Thoracic aorta (tissue), 2 donors: Measurements from ENCODE around the gene IGLL1. TPM values are rescaled to one million over a fixed set of nuclear protein-coding genes. Genes with fewer than 3 reads are reported as not detected.

ENCODE experiments used
- ATAC-seq: fragments of 150-250 bp; one replicate; pipeline ENCODE4 v1.8.0; 2017; ENCODE audit warnings: low read depth; ENCODE audit not compliant: insufficient number of reproducible peaks, low FRiP score
- DNase-seq: peaks from one replicate; pipeline ENCODE4 v3.0.0-alpha.2; 2020; ENCODE audit warnings: low spot score
- H3K27ac ChIP-seq, 2 donors: fragments of 200-600 bp; sonication (generic); 1 replicate in 1 of 2; 2 replicates in 1 of 2; pipeline ENCODE4 v1.5.1; 2016; ENCODE audit warnings: mild to moderate bottlenecking in 2 of 2, moderate library complexity in 2 of 2
- H3K27me3 ChIP-seq: fragments of 200-600 bp; sonication (generic); replicated peaks from 2 replicates; pipeline ENCODE4 v1.6.0; 2016; ENCODE audit warnings: mild to moderate bottlenecking; ENCODE audit not compliant: insufficient read depth
- H3K36me3 ChIP-seq: fragments of 200-600 bp; sonication (generic); one replicate; pipeline ENCODE4 v1.5.1; 2016
- H3K4me1 ChIP-seq, 2 donors: fragments of 200-600 bp; sonication (generic); 1 replicate in 1 of 2; 2 replicates in 1 of 2; pipeline versions ENCODE4 v1.5.1 to v1.6.0; 2016; ENCODE audit warnings: low read depth in 2 of 2, mild to moderate bottlenecking in 1 of 2; ENCODE audit not compliant: control insufficient read depth in 1 of 2
- H3K4me3 ChIP-seq: fragments of 200-600 bp; sonication (generic); 2 replicates; pipeline ENCODE4 v1.5.1; 2016; ENCODE audit warnings: mild to moderate bottlenecking
- H3K9me3 ChIP-seq: fragments of 200-600 bp; sonication (generic); 2 replicates; pipeline ENCODE4 v1.5.1; 2016
- total RNA-seq, 2 donors: library from RNA; depleted of rRNA; stranded (reverse); fragments of >200 nt; gene quantifications; one replicate each; pipeline versions ENCODE4 v1.1.0 to v1.2.3, GENCODE V29; 2016
- TF ChIP-seq, protein P1 (sequence below): fragments of 200-600 bp; sonication (generic); IDR thresholded peaks from one replicate; pipeline ENCODE4 v1.5.1; 2019; ENCODE audit warnings: antibody characterized with exemption

The IGLL1 gene
- total RNA-seq, 2 donors from 2014 or later, result not detected

DNA sequence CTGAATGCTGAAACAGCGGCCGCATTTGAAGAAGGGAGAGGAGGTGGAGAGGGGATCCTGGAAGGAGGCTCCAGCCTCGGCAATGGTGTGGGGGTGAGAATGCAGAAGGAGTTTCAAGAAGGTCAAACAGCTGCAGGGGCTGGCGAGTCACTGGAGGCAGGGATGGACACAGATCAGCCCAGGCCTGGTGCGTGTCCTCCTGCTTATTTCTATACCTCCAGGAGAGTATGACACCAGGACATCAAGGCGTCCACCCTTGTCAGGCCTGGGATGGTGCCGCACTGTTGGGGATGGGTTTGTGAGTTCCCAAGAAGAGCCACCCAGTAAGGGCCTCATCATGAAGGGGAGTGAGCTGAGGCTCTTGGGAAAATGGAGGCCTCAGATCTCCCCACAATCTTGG is 23.1 kb downstream of the IGLL1 start:
- DNase-seq, result no peak
- H3K36me3 ChIP-seq, result no peaks in the 10 kb centered on the region
- no peak for ATAC-seq
- TF ChIP-seq, protein P1, sequence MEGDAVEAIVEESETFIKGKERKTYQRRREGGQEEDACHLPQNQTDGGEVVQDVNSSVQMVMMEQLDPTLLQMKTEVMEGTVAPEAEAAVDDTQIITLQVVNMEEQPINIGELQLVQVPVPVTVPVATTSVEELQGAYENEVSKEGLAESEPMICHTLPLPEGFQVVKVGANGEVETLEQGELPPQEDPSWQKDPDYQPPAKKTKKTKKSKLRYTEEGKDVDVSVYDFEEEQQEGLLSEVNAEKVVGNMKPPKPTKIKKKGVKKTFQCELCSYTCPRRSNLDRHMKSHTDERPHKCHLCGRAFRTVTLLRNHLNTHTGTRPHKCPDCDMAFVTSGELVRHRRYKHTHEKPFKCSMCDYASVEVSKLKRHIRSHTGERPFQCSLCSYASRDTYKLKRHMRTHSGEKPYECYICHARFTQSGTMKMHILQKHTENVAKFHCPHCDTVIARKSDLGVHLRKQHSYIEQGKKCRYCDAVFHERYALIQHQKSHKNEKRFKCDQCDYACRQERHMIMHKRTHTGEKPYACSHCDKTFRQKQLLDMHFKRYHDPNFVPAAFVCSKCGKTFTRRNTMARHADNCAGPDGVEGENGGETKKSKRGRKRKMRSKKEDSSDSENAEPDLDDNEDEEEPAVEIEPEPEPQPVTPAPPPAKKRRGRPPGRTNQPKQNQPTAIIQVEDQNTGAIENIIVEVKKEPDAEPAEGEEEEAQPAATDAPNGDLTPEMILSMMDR, result no peak
- no peak overlapping the region for H3K27ac ChIP-seq
- no peaks in the 10 kb centered on the region for H3K27me3 ChIP-seq
- H3K9me3 ChIP-seq, result no peaks in the 10 kb centered on the region
- H3K4me3 ChIP-seq, result no peak overlapping the region
- H3K4me1 ChIP-seq, result no peaks in the 10 kb centered on the region

DNA sequence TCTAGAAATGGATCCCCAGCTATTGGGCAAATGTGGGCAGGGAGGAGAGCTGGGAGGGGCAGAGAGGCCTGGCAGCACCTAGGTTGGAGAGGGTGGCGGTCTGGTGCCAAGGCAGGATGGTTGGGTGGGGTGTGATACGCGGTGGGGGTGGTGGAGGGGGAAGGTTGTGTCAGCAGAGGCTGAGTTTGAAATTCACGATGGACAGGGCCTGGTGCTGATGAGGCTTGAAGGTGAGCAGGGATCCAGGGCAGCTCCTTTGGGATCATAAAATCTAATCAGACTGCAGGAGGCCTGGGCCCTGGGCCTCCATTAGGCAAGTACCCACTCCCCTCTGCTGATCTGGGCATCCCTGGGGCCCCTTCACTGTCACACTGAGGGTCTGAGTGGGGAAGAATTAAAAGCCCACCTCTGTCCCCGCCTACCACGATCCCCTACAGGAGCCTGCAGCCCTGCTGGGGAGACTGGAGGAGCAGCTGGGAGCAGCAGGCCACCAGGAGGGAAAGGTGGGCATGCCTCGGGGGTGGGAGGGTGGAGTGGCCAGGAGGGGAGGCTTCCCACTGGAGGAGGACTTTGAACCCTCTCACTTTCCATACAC is 24.0 kb downstream of the IGLL1 start:
- TF ChIP-seq, protein P1, result no peak
- ATAC-seq, result no peak
- Histone ChIP-seq H3K27ac (no peak overlapping the region), H3K36me3 (no peaks in the 10 kb centered on the region), H3K27me3 (no peaks in the 10 kb centered on the region), H3K4me3 (no peak overlapping the region), H3K9me3 (no peaks in the 10 kb centered on the region), H3K4me1 (no peaks in the 10 kb centered on the region)
- no peak for DNase-seq

DNA sequence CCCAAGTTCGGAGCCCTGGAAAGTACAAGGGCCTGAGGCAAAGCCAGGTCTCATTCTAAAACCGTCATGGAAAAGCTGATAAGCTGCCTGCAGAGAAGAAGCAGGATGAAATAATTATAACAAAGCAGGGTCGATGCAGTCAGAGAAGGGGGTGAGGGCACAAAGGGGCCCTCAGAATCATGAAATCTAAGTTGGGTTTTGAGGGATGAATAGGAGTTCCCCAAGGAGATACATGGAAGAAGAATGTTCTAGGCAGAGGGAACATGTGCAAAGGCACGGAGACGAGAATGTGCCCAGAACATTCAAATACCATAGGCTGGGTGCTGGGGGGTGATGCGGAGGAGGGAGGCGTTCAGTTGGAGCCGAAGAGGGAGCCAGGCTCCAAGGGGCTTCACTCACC is 25.0 kb downstream of the IGLL1 start:
- no peaks in the 10 kb centered on the region for H3K4me1 ChIP-seq
- ATAC-seq (no peak), DNase-seq (no peak)
- no peaks in the 10 kb centered on the region for H3K36me3 ChIP-seq
- H3K27ac ChIP-seq, result no peak overlapping the region
- H3K27me3 ChIP-seq, result no peaks in the 10 kb centered on the region
- no peaks in the 10 kb centered on the region for H3K9me3 ChIP-seq
- no peak overlapping the region for H3K4me3 ChIP-seq
- TF ChIP-seq, protein P1, result no peak

DNA sequence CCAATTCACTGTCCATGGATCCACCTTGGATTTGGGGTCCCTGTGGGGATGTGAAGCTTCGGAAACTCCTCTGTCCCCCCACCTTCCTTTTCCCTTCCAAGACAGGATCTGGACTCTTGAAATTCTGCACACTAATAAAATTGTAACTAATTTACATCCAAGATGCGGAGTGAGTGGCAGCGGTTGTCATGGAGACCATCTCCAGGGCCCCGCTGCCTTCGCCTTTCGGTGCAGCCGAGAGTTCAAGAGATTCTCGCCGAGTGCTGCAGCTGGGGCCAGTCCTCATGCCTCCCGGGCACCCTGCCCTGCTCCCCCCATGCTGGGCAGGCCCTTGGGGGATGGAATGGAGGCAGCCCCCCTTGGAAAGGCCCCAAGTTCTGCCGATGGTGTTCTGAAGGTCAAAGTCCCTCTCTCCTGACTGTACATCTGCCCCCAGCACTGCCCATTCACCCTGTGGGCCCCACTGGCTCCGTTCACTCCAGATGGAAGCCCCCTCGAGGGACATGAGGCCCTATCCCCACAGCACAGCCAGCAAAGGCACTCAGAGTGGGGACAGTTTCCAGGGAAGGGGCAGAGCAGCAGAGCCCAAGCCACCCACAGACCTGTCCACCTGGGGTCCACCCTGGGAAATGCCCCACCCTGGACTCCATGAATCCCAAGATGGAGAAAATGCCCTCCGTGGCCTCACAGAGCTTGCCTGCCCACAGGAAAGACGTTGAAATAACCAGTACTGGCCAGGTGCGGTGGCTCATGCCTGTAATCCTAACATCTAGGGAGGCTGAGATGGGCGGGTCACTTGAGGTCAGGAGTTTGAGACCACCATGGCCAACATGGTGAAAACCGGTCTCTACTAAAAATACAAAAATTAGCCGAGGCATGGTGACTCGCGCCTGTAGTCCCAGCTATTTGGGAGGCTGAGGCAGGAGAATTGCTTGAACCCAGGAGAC is 25.9 kb downstream of the IGLL1 start:
- no peak for ATAC-seq
- no peak for DNase-seq
- TF ChIP-seq, protein P1, result no peak
- no peak overlapping the region for H3K27ac ChIP-seq
- no peaks in the 10 kb centered on the region for H3K27me3 ChIP-seq
- H3K4me3 ChIP-seq, result no peak overlapping the region
- no peaks in the 10 kb centered on the region for H3K36me3 ChIP-seq
- H3K4me1 ChIP-seq, result no peaks in the 10 kb centered on the region
- no peaks in the 10 kb centered on the region for H3K9me3 ChIP-seq

DNA sequence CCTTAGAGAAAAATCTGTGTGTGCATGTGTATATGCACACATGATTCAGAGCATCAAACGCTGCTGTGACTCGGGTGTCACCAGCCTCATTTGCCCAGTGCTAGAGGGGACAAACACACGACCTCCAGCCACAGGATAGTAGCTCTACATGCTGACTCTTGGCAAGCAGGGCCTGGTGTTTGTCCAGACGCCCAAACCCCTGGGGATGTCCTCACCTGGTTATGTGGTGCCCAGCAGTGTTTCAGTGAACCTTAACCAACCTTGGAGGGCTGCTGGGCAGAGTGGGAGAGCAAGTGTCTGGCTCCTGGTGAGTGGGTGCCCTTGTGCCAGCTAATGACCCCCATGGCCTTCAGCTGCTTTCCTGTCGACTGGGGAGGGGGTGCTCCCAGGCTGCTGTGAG is 26.7 kb downstream of the IGLL1 start:
- Histone ChIP-seq H3K36me3 (no peaks in the 10 kb centered on the region), H3K27me3 (no peaks in the 10 kb centered on the region), H3K4me3 (no peak overlapping the region), H3K9me3 (no peaks in the 10 kb centered on the region), H3K4me1 (no peaks in the 10 kb centered on the region), H3K27ac (no peak overlapping the region)
- ATAC-seq, result no peak
- TF ChIP-seq, protein P1, result no peak
- no peak for DNase-seq
